Measurements from ENCODE around the gene RXRA.

DNA sequence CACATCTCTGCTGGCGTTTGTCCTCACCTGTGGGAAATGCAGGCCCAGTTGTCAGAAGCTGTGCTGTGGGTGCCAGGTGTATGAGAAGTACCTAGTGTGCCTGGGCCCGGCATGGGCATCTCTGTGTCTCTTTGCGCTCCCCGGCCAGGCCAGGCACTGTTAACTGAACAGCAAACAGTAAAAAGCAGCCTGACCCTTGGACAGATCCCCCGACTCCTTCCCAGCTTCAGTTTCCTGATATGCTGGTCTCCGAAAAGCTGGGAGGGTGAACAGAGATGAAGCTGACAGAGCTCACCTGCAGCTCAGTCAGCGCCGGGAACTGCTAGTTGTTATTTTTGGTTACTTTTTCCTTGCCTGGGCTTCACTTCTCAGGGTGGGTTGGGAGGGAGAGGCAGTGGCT is 28.9 kb downstream of the RXRA start:
- TF ChIP-seq CTCF (tag by site-specific recombination; IDR thresholded peaks at IDR 0.05) (no peak), ZNF404 (tag by site-specific recombination; IDR thresholded peaks at IDR 0.05) (no peak), TCF7L2 (IDR thresholded peaks at IDR 0.05; ENCODE audit: borderline replicate concordance, low read depth, low read length) (no peak), ZNF121 (tag by site-specific recombination; IDR thresholded peaks at IDR 0.05) (no peak)

Measured in HEK293 (cell line).